Adipocyte (in vitro differentiated cells): ENCODE results near the gene GALK1.
A peak's percentile ranks its signal among the peaks of the same experiment; 100 is the strongest.
"Not testable (repeated sequence)": the region's sequence is repeated elsewhere in the genome, so short reads cannot be mapped to it uniquely, and the experiment has no call there.

Experiments
- DNase-seq: peaks from one replicate; pipeline ENCODE4 v3.0.0-alpha.2; 2015; ENCODE audit warnings: low read depth
- H3K27me3 ChIP-seq: replicated peaks from 2 replicates; pipeline ENCODE4 v1.7.0; 2013; ENCODE audit warnings: mild to moderate bottlenecking, low read length, moderate library complexity; ENCODE audit not compliant: control insufficient read depth, insufficient read depth
- H3K36me3 ChIP-seq: 2 replicates; pipeline ENCODE4 v1.7.0; 2013; ENCODE audit warnings: low read length, mild to moderate bottlenecking, moderate library complexity; ENCODE audit not compliant: control insufficient read depth, insufficient read depth, severe bottlenecking
- H3K4me1 ChIP-seq: 2 replicates; pipeline ENCODE4 v1.7.0; 2013; ENCODE audit warnings: mild to moderate bottlenecking, low read length, moderate library complexity; ENCODE audit not compliant: control insufficient read depth, insufficient read depth
- H3K4me3 ChIP-seq: 2 replicates; pipeline ENCODE4 v1.7.0; 2013; ENCODE audit warnings: mild to moderate bottlenecking, low read length, moderate library complexity
- H3K9ac ChIP-seq: 2 replicates; pipeline ENCODE4 v1.7.0; 2013; ENCODE audit warnings: mild to moderate bottlenecking, low read length, moderate library complexity
- H3K9me3 ChIP-seq: 2 replicates; pipeline ENCODE4 v1.7.0; 2013; ENCODE audit warnings: mild to moderate bottlenecking, low read length, moderate library complexity; ENCODE audit not compliant: control insufficient read depth

GALK1 gene

GRCh38 chr17:75783069-75783783 is 18.2 kb upstream of the GALK1 start:
- peak; percentile 88 for DNase-seq
- Histone ChIP-seq H3K27me3 (no peaks in the 10 kb centered on the region), H3K4me3 (peak overlapping the region; percentile 85), H3K9ac (peak overlapping the region; percentile 94), H3K9me3 (no peaks in the 10 kb centered on the region), H3K36me3 (peaks cover 7% of the 10 kb centered on the region), H3K4me1 (peaks cover 38% of the 10 kb centered on the region)

GRCh38 chr17:75779987-75780889 is 15.2 kb upstream of the GALK1 start:
- peak overlapping the region; percentile 6 for H3K9ac ChIP-seq
- no peaks in the 10 kb centered on the region for H3K9me3 ChIP-seq
- peak overlapping the region; percentile 92 for H3K4me3 ChIP-seq
- H3K36me3 ChIP-seq = peaks cover 28% of the 10 kb centered on the region
- peaks cover 40% of the 10 kb centered on the region for H3K4me1 ChIP-seq
- no peaks in the 10 kb centered on the region for H3K27me3 ChIP-seq
- no peak for DNase-seq

- H3K4me1 ChIP-seq = peaks cover 37% of the 10 kb centered on the region
- H3K9ac ChIP-seq = peak overlapping the region; percentile 98
- no peaks in the 10 kb centered on the region for H3K27me3 ChIP-seq
- peak overlapping the region; percentile 92 for H3K4me3 ChIP-seq
- H3K9me3 ChIP-seq = no peaks in the 10 kb centered on the region
- peak; percentile 99 for DNase-seq
- peaks cover 33% of the 10 kb centered on the region for H3K36me3 ChIP-seq
These were observed 14.4 kb upstream of the GALK1 start for GRCh38 chr17:75779250-75779986.

GRCh38 chr17:75778861-75779249 is 13.9 kb upstream of the GALK1 start:
- Histone ChIP-seq H3K9ac (peak overlapping the region; percentile 98), H3K4me1 (peaks cover 32% of the 10 kb centered on the region), H3K4me3 (peak overlapping the region; percentile 92), H3K9me3 (no peaks in the 10 kb centered on the region), H3K27me3 (no peaks in the 10 kb centered on the region), H3K36me3 (peaks cover 33% of the 10 kb centered on the region)
- no peak for DNase-seq

GRCh38 chr17:75778066-75778860 is 13.3 kb upstream of the GALK1 start:
- not testable (repeated sequence) for H3K27me3 ChIP-seq, H3K9me3 ChIP-seq, DNase-seq
- peak overlapping the region; percentile 92 for H3K4me3 ChIP-seq
- peaks cover 27% of the 10 kb centered on the region for H3K4me1 ChIP-seq
- peak overlapping the region; percentile 98 for H3K9ac ChIP-seq
- H3K36me3 ChIP-seq = peaks cover 33% of the 10 kb centered on the region

GRCh38 chr17:75777296-75777922 is 12.4 kb upstream of the GALK1 start:
- DNase-seq = peak; percentile 32
- peaks cover 29% of the 10 kb centered on the region for H3K4me1 ChIP-seq
- H3K4me3 ChIP-seq = peak overlapping the region; percentile 92
- peak overlapping the region; percentile 98 for H3K9ac ChIP-seq
- no peaks in the 10 kb centered on the region for H3K27me3 ChIP-seq
- H3K36me3 ChIP-seq = peaks cover 33% of the 10 kb centered on the region
- no peaks in the 10 kb centered on the region for H3K9me3 ChIP-seq

GRCh38 chr17:75776386-75777295 is 11.6 kb upstream of the GALK1 start:
- peaks cover 33% of the 10 kb centered on the region for H3K36me3 ChIP-seq
- no peaks in the 10 kb centered on the region for H3K27me3 ChIP-seq
- H3K4me1 ChIP-seq = peaks cover 29% of the 10 kb centered on the region
- H3K9me3 ChIP-seq = no peaks in the 10 kb centered on the region
- DNase-seq = peak; percentile 33
- peak overlapping the region; percentile 98 for H3K9ac ChIP-seq
- H3K4me3 ChIP-seq = peak overlapping the region; percentile 92

- Histone ChIP-seq H3K36me3 (peaks cover 33% of the 10 kb centered on the region), H3K4me1 (peaks cover 25% of the 10 kb centered on the region), H3K9ac (no peak overlapping the region), H3K9me3 (no peaks in the 10 kb centered on the region), H3K4me3 (no peak overlapping the region), H3K27me3 (no peaks in the 10 kb centered on the region)
- peak; percentile 27 for DNase-seq
These were observed 10.1 kb upstream of the GALK1 start for GRCh38 chr17:75774991-75775668.

- H3K4me3 ChIP-seq = no peak overlapping the region
- no peaks in the 10 kb centered on the region for H3K9me3 ChIP-seq
- H3K9ac ChIP-seq = no peak overlapping the region
- H3K36me3 ChIP-seq = peaks cover 33% of the 10 kb centered on the region
- H3K4me1 ChIP-seq = peaks cover 23% of the 10 kb centered on the region
- no peaks in the 10 kb centered on the region for H3K27me3 ChIP-seq
- DNase-seq = no peak
These were observed 9.5 kb upstream of the GALK1 start for GRCh38 chr17:75774471-75774990.
